Caco-2 (cell line): ENCODE measurements around the gene ZBTB39. TPM values are rescaled to one million over a fixed set of nuclear protein-coding genes. Genes with fewer than 3 reads are reported as not detected.

Experiments
- BruUV-seq: library from RNA; stranded (reverse); fragments of 400-500 nt; replicated peaks from 2 replicates; lab custom pipeline; 2021; lab: Mats Ljungman, UMichigan
- CTCF ChIA-PET: fragments of 300-600 bp; sonication (Branson Sonifier 250); formaldehyde crosslinking; loops from one replicate; lab custom pipeline; 2022; ENCODE audit warnings: antibody characterized with exemption; lab: Charles Lee
- POLR2A ChIA-PET: fragments of 300-600 bp; sonication (Branson Sonifier 250); formaldehyde crosslinking; loops from one replicate; lab custom pipeline; 2022; ENCODE audit warnings: antibody characterized with exemption; lab: Charles Lee
- DNase-seq, 2 experiments: peaks; one replicate each; pipeline versions ENCODE4 v3.0.0 to v3.0.0-alpha.2; 2020 to 2022
- H3K27me3 ChIP-seq: replicated peaks from 2 replicates; pipeline ENCODE4 v1.6.0; 2011; ENCODE audit warnings: low read length; ENCODE audit not compliant: control insufficient read depth, insufficient read depth
- H3K36me3 ChIP-seq: 2 replicates; pipeline ENCODE4 v1.5.1; 2011; ENCODE audit warnings: low read length; ENCODE audit not compliant: control insufficient read depth, insufficient read depth
- H3K4me1 ChIP-seq: fragments of 250-450 bp; sonication (Bioruptor Pico); 2 replicates; pipeline ENCODE4 v1.5.1; 2020; ENCODE audit warnings: mild to moderate bottlenecking
- H3K4me3 ChIP-seq: 2 replicates; pipeline ENCODE4 v1.5.1; 2011; ENCODE audit warnings: low read depth, mild to moderate bottlenecking, control low read depth, low read length
- H3K9me3 ChIP-seq: fragments of 250-450 bp; sonication (Bioruptor Pico); 2 replicates; pipeline ENCODE4 v1.5.1; 2020; ENCODE audit warnings: mild to moderate bottlenecking, moderate library complexity
- H3K27ac Mint-ChIP-seq: one replicate; pipeline ENCODE4 v1.8.0; 2022; ENCODE audit warnings: mixed read lengths; ENCODE audit not compliant: unreplicated experiment
- H3K27me3 Mint-ChIP-seq: one replicate; pipeline ENCODE4 v1.8.0; 2022; ENCODE audit warnings: mixed read lengths; ENCODE audit not compliant: insufficient read depth, unreplicated experiment
- H3K36me3 Mint-ChIP-seq: one replicate; pipeline ENCODE4 v1.8.0; 2022; ENCODE audit warnings: mild to moderate bottlenecking, mixed read lengths; ENCODE audit not compliant: insufficient read depth, unreplicated experiment
- H3K4me1 Mint-ChIP-seq: one replicate; pipeline ENCODE4 v1.8.0; 2022; ENCODE audit warnings: low read depth, mixed read lengths; ENCODE audit not compliant: unreplicated experiment
- H3K4me3 Mint-ChIP-seq: one replicate; pipeline ENCODE4 v1.8.0; 2022; ENCODE audit warnings: mild to moderate bottlenecking, moderate library complexity, mixed read lengths; ENCODE audit not compliant: unreplicated experiment
- H3K9me3 Mint-ChIP-seq: one replicate; pipeline ENCODE4 v1.8.0; 2022; ENCODE audit warnings: mixed read lengths; ENCODE audit not compliant: unreplicated experiment
- intact Hi-C: fragments of 100-400 bp; cut with micrococcal nuclease; formaldehyde crosslinking; loops from one replicate; pipeline ENCODE4 v1.10.0; 2022; ENCODE audit not compliant: unreplicated experiment
- total RNA-seq: library from RNA; stranded (reverse); gene quantifications from 2 replicates; pipeline ENCODE4 v1.2.3, GENCODE V29; 2022
- TF ChIP-seq, protein P1 (sequence below), 2 experiments: fragments of 200-600 bp in 1 of 2; IDR thresholded peaks; 1 replicate in 1 of 2; 2 replicates in 1 of 2; pipeline versions ENCODE4 v1.5.1 to v1.8.0; 2011 to 2022; ENCODE audit warnings: antibody characterized with exemption in 1 of 2, control low read depth in 1 of 2, inconsistent platforms in 1 of 2, low read depth in 1 of 2, low read length in 1 of 2, mild to moderate bottlenecking in 1 of 2, moderate library complexity in 1 of 2; ENCODE audit not compliant: insufficient read depth in 1 of 2, severe bottlenecking in 1 of 2, unreplicated experiment in 1 of 2

Gene ZBTB39
- total RNA-seq, 1 experiment from 2014 or later: 12.8 TPM

DNA sequence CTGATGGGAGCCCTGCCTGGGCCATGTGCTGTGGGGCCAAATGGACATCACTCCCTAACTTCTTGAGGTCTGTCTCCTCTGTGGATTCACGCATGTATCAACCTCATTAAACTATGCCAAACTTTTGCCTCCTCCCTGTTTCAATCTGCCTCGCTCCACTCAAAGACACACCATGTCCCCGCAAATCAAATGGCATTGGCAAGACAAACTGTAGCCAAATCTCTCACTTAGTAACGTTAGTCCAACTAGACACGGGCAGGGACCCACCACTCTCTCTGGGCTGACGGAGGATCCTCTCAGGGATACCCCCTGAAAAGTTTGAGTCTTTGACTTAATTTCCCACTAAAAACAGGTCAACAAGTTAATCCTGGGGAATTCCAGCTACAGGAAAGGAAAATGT lies 8.0 kb downstream of the ZBTB39 start:
- no peak for DNase-seq
- Mint-ChIP-seq H3K36me3 (peaks cover 23% of the 10 kb centered on the region), H3K4me1 (peaks cover 6% of the 10 kb centered on the region), H3K4me3 (no peak overlapping the region), H3K9me3 (no peaks in the 10 kb centered on the region), H3K27ac (no peak overlapping the region), H3K27me3 (no peaks in the 10 kb centered on the region)
- POLR2A ChIA-PET: interaction anchor here (0.7 kb wide), 1 partner anchor 20 kb away, joined by 5 read pairs; no protein-coding TSS in a partner anchor
- no peaks in the 10 kb centered on the region for H3K9me3 ChIP-seq
- no TSS peak for BruUV-seq
- peaks cover 2% of the 10 kb centered on the region for H3K36me3 ChIP-seq
- intact Hi-C loops: no loop called here
- TF ChIP-seq, protein P1, sequence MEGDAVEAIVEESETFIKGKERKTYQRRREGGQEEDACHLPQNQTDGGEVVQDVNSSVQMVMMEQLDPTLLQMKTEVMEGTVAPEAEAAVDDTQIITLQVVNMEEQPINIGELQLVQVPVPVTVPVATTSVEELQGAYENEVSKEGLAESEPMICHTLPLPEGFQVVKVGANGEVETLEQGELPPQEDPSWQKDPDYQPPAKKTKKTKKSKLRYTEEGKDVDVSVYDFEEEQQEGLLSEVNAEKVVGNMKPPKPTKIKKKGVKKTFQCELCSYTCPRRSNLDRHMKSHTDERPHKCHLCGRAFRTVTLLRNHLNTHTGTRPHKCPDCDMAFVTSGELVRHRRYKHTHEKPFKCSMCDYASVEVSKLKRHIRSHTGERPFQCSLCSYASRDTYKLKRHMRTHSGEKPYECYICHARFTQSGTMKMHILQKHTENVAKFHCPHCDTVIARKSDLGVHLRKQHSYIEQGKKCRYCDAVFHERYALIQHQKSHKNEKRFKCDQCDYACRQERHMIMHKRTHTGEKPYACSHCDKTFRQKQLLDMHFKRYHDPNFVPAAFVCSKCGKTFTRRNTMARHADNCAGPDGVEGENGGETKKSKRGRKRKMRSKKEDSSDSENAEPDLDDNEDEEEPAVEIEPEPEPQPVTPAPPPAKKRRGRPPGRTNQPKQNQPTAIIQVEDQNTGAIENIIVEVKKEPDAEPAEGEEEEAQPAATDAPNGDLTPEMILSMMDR (IDR thresholded peaks at IDR 0.05; ENCODE audit: insufficient read depth in 1 of 2, low read depth in 1 of 2, low read length in 1 of 2, severe bottlenecking in 1 of 2, unreplicated experiment in 1 of 2): no peak
- no peak overlapping the region for H3K4me3 ChIP-seq
- H3K27me3 ChIP-seq: no peaks in the 10 kb centered on the region
- H3K4me1 ChIP-seq: peaks cover 11% of the 10 kb centered on the region
- CTCF ChIA-PET: no interaction called here

DNA sequence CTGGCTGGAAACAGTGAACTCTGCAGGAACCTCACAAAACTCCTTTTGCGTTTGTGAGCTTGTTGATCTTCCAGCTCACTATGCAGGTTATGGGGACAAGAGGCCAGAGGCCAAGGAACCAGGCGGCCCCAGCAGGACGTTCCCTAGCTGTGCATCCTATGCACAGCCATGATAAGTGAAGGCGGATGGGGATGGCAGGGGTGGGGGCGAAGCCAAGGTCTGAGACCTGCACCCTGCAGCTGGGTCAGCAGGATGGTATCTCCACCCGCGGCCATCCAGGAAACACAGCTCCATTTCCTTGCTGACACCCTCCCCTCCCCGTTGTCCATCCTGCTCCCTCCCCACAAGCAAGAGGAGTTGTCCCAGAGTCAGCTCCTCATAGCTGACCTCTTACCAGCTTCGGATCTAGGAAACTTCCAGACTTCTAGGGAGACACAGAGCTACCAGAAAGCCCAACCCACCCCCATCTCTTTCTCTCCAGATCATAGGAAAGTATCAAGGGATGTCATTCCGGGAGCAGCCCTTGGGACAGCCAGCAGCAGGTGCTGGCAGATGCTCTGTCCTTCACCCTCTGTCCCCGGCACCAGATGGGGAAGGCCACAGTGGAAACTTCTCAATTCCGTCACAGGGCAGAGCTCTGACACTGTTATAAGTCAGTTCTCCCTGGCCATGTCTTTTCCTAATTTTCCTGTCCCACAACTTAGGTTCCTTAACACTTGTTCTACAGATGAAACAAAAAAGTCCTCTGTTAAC lies 9.4 kb downstream of the ZBTB39 start:
- Histone ChIP-seq H3K4me3 (no peak overlapping the region), H3K36me3 (no peaks in the 10 kb centered on the region; the same call in 1 of the 2 replicates), H3K27me3 (no peaks in the 10 kb centered on the region), H3K9me3 (no peaks in the 10 kb centered on the region), H3K4me1 (peaks cover 5% of the 10 kb centered on the region)
- Mint-ChIP-seq H3K9me3 (no peaks in the 10 kb centered on the region), H3K36me3 (peaks cover 12% of the 10 kb centered on the region), H3K4me3 (no peak overlapping the region), H3K27me3 (no peaks in the 10 kb centered on the region), H3K27ac (no peak overlapping the region), H3K4me1 (no peaks in the 10 kb centered on the region)
- TF ChIP-seq, protein P1 (IDR thresholded peaks at IDR 0.05; ENCODE audit: insufficient read depth in 1 of 2, low read depth in 1 of 2, low read length in 1 of 2, severe bottlenecking in 1 of 2, unreplicated experiment in 1 of 2): no peak
- intact Hi-C loops: no loop called here
- ChIA-PET POLR2A (no interaction called here), CTCF (no interaction called here)
- no TSS peak for BruUV-seq
- DNase-seq: no peak

DNA sequence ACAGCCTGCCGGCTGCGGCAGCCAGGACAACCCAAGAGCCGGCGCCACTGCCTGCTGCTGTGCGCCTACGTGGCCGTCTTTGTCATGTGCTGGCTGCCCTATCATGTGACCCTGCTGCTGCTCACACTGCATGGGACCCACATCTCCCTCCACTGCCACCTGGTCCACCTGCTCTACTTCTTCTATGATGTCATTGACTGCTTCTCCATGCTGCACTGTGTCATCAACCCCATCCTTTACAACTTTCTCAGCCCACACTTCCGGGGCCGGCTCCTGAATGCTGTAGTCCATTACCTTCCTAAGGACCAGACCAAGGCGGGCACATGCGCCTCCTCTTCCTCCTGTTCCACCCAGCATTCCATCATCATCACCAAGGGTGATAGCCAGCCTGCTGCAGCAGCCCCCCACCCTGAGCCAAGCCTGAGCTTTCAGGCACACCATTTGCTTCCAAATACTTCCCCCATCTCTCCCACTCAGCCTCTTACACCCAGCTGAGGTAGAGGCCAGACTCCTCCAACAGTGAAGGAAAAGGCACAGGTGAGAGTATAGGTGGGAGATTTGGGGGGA lies 10.3 kb downstream of the ZBTB39 start:
- H3K9me3 ChIP-seq: no peaks in the 10 kb centered on the region
- Mint-ChIP-seq H3K4me3 (no peak overlapping the region), H3K27me3 (no peaks in the 10 kb centered on the region), H3K36me3 (peaks cover 4% of the 10 kb centered on the region), H3K27ac (no peak overlapping the region), H3K9me3 (no peaks in the 10 kb centered on the region), H3K4me1 (no peaks in the 10 kb centered on the region)
- H3K36me3 ChIP-seq: no peaks in the 10 kb centered on the region; the same call in 1 of the 2 replicates
- H3K4me3 ChIP-seq: no peak overlapping the region
- no peaks in the 10 kb centered on the region for H3K4me1 ChIP-seq
- no peak for DNase-seq
- H3K27me3 ChIP-seq: no peaks in the 10 kb centered on the region
- TF ChIP-seq, protein P1 (IDR thresholded peaks at IDR 0.05; ENCODE audit: insufficient read depth in 1 of 2, low read depth in 1 of 2, low read length in 1 of 2, severe bottlenecking in 1 of 2, unreplicated experiment in 1 of 2): no peak
- no TSS peak for BruUV-seq
- CTCF ChIA-PET: no interaction called here
- POLR2A ChIA-PET: no interaction called here
- intact Hi-C loops: no loop called here
